Measurements from ENCODE around the gene CRACR2A. TPM values are rescaled to one million over a fixed set of nuclear protein-coding genes. Genes with fewer than 3 reads are reported as not detected.

The CRACR2A gene
- total RNA-seq, 2 donors from 2014 or later: 50.3 to 54.8 TPM

- intact Hi-C loops (cut with DNase I): no loop called here
- H3K9ac ChIP-seq (ENCODE audit: low read depth in 2 of 2, low read length in 2 of 2): no peak overlapping the region
- no peaks in the 10 kb centered on the region for H3K27me3 ChIP-seq
- H3K4me3 ChIP-seq: no peak overlapping the region
- H3K9me3 ChIP-seq: no peaks in the 10 kb centered on the region
- no peaks in the 10 kb centered on the region for H3K36me3 ChIP-seq
- H3K4me1 ChIP-seq: no peaks in the 10 kb centered on the region
- H3K27ac ChIP-seq: no peak overlapping the region
- no peak for DNase-seq
- no peak for TF ChIP-seq CTCF (IDR thresholded peaks at IDR 0.05)
Observed at GRCh38 chr12:3667485-3667884, 85.4 kb downstream of the CRACR2A start.

- no peaks in the 10 kb centered on the region for H3K27me3 ChIP-seq
- no peaks in the 10 kb centered on the region for H3K36me3 ChIP-seq
- TF ChIP-seq CTCF (IDR thresholded peaks at IDR 0.05): no peak
- no peaks in the 10 kb centered on the region for H3K9me3 ChIP-seq
- H3K4me1 ChIP-seq: no peaks in the 10 kb centered on the region
- no peak overlapping the region for H3K27ac ChIP-seq
- intact Hi-C loops (cut with DNase I): no loop called here
- no peak overlapping the region for H3K9ac ChIP-seq (ENCODE audit: low read depth in 2 of 2, low read length in 2 of 2)
- DNase-seq: no peak
- H3K4me3 ChIP-seq: no peak overlapping the region
Observed at GRCh38 chr12:3666441-3666840, 86.5 kb downstream of the CRACR2A start.

- no peaks in the 10 kb centered on the region for H3K27me3 ChIP-seq
- intact Hi-C loops (cut with DNase I): no loop called here
- no peaks in the 10 kb centered on the region for H3K9me3 ChIP-seq
- no peak for TF ChIP-seq CTCF (IDR thresholded peaks at IDR 0.05)
- H3K27ac ChIP-seq: no peak overlapping the region
- no peaks in the 10 kb centered on the region for H3K4me1 ChIP-seq
- H3K36me3 ChIP-seq: no peaks in the 10 kb centered on the region
- DNase-seq: no peak
- no peak overlapping the region for H3K4me3 ChIP-seq
- H3K9ac ChIP-seq (ENCODE audit: low read depth in 2 of 2, low read length in 2 of 2): no peak overlapping the region
Observed at GRCh38 chr12:3662521-3662921, 90.4 kb downstream of the CRACR2A start.

- Histone ChIP-seq H3K36me3 (no peaks in the 10 kb centered on the region), H3K27ac (no peak overlapping the region), H3K9me3 (no peaks in the 10 kb centered on the region), H3K27me3 (no peaks in the 10 kb centered on the region), H3K9ac (ENCODE audit: low read depth in 2 of 2, low read length in 2 of 2) (no peak overlapping the region), H3K4me1 (no peaks in the 10 kb centered on the region), H3K4me3 (no peak overlapping the region)
- no peak for TF ChIP-seq CTCF (IDR thresholded peaks at IDR 0.05)
- intact Hi-C loops (cut with DNase I): no loop called here
- DNase-seq: no peak
Observed at GRCh38 chr12:3661028-3661427, 91.9 kb downstream of the CRACR2A start.

- Histone ChIP-seq H3K9me3 (no peaks in the 10 kb centered on the region), H3K27me3 (no peaks in the 10 kb centered on the region), H3K27ac (no peak overlapping the region), H3K9ac (ENCODE audit: low read depth in 2 of 2, low read length in 2 of 2) (no peak overlapping the region), H3K4me1 (no peaks in the 10 kb centered on the region), H3K4me3 (no peak overlapping the region), H3K36me3 (no peaks in the 10 kb centered on the region)
- no peak for TF ChIP-seq CTCF (IDR thresholded peaks at IDR 0.05)
- DNase-seq: peak; percentile 57
- intact Hi-C loops (cut with DNase I): loop anchor here (5.0 kb wide), 1 partner anchor 119 kb away; no protein-coding TSS in a partner anchor
Observed at GRCh38 chr12:3658327-3659163, 94.4 kb downstream of the CRACR2A start.

Measured in colonic mucosa (tissue), 4 donors.